ENCODE results near the gene TAS2R30. TPM values are rescaled to one million over a fixed set of nuclear protein-coding genes. Genes with fewer than 3 reads are reported as not detected.

The TAS2R30 gene
- total RNA-seq, 4 donors from 2014 or later = 1.4 to 23.2 (median 12.3) TPM

GRCh38 chr12:11164384-11164783 lies 29.9 kb upstream of the TAS2R30 start:
- no peaks in the 10 kb centered on the region for H3K9me3 ChIP-seq
- H3K4me3 ChIP-seq = no peak overlapping the region
- no peaks in the 10 kb centered on the region for H3K27me3 ChIP-seq
- in situ Hi-C loops (cut with MboI; ENCODE audit: low pct_ligation_motif_present in 1 of 4, low pct_unique_long_range_greater_than_20kb in 1 of 4, low sequenced_read_pairs in 3 of 4) = no loop called here
- peaks cover 0 to 10% (median 0%) of the 10 kb centered on the region in 4 donors for H3K4me1 ChIP-seq
- intact Hi-C loops (cut with DNase I; ENCODE audit: low total_unique reads) = no loop called here
- H3K36me3 ChIP-seq = peaks cover 0 to 6% (median 0%) of the 10 kb centered on the region in 4 donors
- H3K27ac ChIP-seq = no peak overlapping the region
- TF ChIP-seq EP300 (IDR thresholded peaks at IDR 0.05; ENCODE audit: low read depth) (no peak), CTCF (IDR thresholded peaks at IDR 0.05) (no peak), POLR2AphosphoS5 (IDR thresholded peaks at IDR 0.05) (no peak), POLR2A (IDR thresholded peaks at IDR 0.05) (no peak)
- DNase-seq = no peak

DNA sequence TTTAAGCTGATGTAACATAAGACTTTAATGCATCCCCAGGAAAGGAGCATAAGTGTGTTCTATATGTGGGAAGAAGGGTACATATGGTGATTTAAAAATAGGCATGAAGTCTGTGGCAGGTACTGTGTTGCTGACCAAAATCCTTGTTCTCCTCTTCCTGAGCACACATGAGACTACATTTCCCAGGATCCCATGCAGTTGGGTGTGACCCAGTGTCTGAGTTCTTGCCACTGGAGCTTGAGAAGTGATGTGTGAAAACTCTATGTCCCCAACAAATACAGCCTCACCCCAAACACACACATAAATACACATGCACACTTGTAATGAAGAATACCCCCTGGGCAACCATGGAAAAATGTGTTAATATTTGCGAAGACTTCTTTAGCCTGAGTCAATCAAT lies 28.1 kb upstream of the TAS2R30 start:
- 97 to 100% methylated on average over 1 of the region's 1 CpG for WGBS, 2 donors (ENCODE audit: low coverage in 1 of 2)
- Histone ChIP-seq H3K27me3 (no peaks in the 10 kb centered on the region), H3K9me3 (no peaks in the 10 kb centered on the region), H3K36me3 (peaks cover 0 to 6% (median 0%) of the 10 kb centered on the region in 4 donors), H3K27ac (no peak overlapping the region), H3K4me1 (no peaks in the 10 kb centered on the region), H3K4me3 (no peak overlapping the region)
- TF ChIP-seq EP300 (IDR thresholded peaks at IDR 0.05; ENCODE audit: low read depth) = no peak
- no peak for TF ChIP-seq POLR2AphosphoS5 (IDR thresholded peaks at IDR 0.05)
- no peak for TF ChIP-seq CTCF (IDR thresholded peaks at IDR 0.05)
- no peak for TF ChIP-seq POLR2A (IDR thresholded peaks at IDR 0.05)
- intact Hi-C loops (cut with DNase I; ENCODE audit: low total_unique reads) (no loop called here), in situ Hi-C loops (cut with MboI; ENCODE audit: low pct_ligation_motif_present in 1 of 4, low pct_unique_long_range_greater_than_20kb in 1 of 4, low sequenced_read_pairs in 3 of 4) (no loop called here)
- no peak for DNase-seq

GRCh38 chr12:11158885-11159444 lies 24.5 kb upstream of the TAS2R30 start:
- in situ Hi-C loops (cut with MboI; ENCODE audit: low pct_ligation_motif_present in 1 of 4, low pct_unique_long_range_greater_than_20kb in 1 of 4, low sequenced_read_pairs in 3 of 4) (no loop called here), intact Hi-C loops (cut with DNase I; ENCODE audit: low total_unique reads) (no loop called here)
- WGBS, 2 donors (ENCODE audit: low coverage in 1 of 2) = 61 to 68% methylated on average over 5 of the region's 5 CpGs
- H3K27ac ChIP-seq = no peak overlapping the region
- peaks cover 0 to 6% (median 0%) of the 10 kb centered on the region in 4 donors for H3K36me3 ChIP-seq
- H3K9me3 ChIP-seq = no peaks in the 10 kb centered on the region
- DNase-seq = no peak
- H3K4me3 ChIP-seq = no peak overlapping the region
- no peaks in the 10 kb centered on the region for H3K27me3 ChIP-seq
- H3K4me1 ChIP-seq = no peaks in the 10 kb centered on the region
- TF ChIP-seq EP300 (IDR thresholded peaks at IDR 0.05; ENCODE audit: low read depth) (no peak), POLR2AphosphoS5 (IDR thresholded peaks at IDR 0.05) (no peak), CTCF (IDR thresholded peaks at IDR 0.05) (no peak)

- Histone ChIP-seq H3K27me3 (no peaks in the 10 kb centered on the region), H3K27ac (no peak overlapping the region), H3K9me3 (no peaks in the 10 kb centered on the region), H3K36me3 (no peaks in the 10 kb centered on the region), H3K4me1 (no peaks in the 10 kb centered on the region), H3K4me3 (no peak overlapping the region)
- 95 to 100% methylated on average over 1 of the region's 1 CpG for WGBS, 2 donors (ENCODE audit: low coverage in 1 of 2)
- intact Hi-C loops (cut with DNase I; ENCODE audit: low total_unique reads) = no loop called here
- in situ Hi-C loops (cut with MboI; ENCODE audit: low pct_ligation_motif_present in 1 of 4, low pct_unique_long_range_greater_than_20kb in 1 of 4, low sequenced_read_pairs in 3 of 4) = no loop called here
- no peak for DNase-seq
- TF ChIP-seq EP300 (IDR thresholded peaks at IDR 0.05; ENCODE audit: low read depth) = no peak
- TF ChIP-seq CTCF (IDR thresholded peaks at IDR 0.05) = no peak
- TF ChIP-seq POLR2A (IDR thresholded peaks at IDR 0.05) = no peak
Measured at GRCh38 chr12:11154400-11154925, 20.0 kb upstream of the TAS2R30 start.

All from transverse colon (tissue), 4 donors.